ENCODE results near the gene CGB1.
"Not testable (repeated sequence)": the region's sequence is repeated elsewhere in the genome, so short reads cannot be mapped to it uniquely, and the experiment has no call there.

Gene CGB1

GRCh38 chr19:49057636-49058234 is 21.0 kb upstream of the CGB1 start, which contains the start of gene CGB7:
Gene CGB7 (minus strand): TSS chr19:49057749. CDS start chr19:49055375, 2,374 bp downstream.
- DNase-seq, result peak; percentile 32

DNA sequence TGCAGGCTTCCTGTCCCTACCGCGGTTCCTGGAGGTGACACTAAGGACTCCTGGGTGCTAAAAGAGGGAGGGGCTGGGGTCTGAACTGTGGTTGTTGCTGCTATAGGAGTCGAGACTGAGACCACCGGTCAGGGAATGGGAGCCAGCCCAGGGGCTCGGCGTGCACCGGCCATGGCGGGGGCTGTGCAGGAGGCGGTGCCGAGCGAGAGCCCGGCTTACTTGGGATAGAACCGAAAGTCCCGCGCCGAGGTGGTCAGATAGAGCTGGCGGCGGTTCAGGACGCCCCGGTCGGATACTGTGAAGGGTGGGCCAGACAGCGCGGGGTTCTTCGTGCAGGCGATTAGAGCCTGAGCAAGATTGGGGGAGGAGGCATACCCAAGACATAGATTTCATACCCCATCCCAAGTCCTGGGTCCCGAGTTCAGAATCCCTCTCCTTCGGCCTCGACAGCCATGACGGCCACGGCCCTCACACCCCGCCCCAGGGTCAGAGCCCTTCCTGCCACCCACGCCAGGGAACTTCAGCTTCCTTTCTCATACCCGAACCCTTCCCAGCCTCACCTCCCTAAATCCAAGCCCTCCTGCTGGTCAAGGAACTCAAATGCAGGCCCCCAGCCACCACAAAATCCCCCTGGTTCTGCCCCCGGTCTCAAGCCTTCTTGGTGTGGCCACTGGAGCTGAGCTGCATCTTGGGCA is 20.4 kb upstream of the CGB1 start:
- DNase-seq, result not testable (repeated sequence)

DNA sequence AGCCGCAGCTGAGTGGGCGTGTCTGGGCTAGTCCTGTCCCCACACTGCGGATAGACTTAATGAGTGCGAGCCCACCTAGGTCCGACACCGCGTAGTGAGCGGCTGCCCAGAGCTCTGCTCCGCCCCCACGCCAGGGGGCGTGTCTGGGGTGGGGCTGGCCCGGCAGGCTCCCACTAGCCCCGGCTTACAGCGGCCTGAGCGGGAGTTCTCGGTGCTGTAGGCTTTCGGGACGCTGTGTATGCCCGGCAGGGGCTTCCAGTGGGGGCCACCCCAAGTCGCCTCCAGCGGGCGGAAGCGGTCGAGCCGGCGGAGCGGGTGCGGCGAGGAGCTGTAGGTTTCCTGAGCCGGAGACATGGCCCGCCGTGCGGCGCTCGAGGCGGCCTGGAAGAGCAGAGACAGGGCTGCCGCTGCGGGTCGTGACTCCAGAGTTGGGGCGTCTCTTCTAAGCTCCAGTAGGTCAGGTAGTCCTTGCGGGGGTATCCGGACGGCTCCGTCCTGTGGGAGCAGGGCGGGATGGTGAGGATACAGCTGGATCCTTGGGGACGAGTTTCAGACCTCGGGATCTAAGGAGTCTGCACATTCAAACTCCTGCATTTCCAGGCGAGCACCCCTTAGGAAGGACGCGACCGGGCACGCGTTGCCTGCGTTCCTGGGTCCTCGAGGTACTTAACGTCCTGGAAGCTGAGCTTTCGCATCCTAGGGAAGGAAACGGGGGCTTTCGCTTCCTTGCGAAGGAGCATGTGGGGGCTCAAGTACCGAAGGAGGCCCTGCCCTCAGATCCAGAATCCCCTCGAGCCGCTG is 19.6 kb upstream of the CGB1 start:
- peak; percentile 59 for DNase-seq

GRCh38 chr19:49050376-49051033 is 13.8 kb upstream of the CGB1 start:
- DNase-seq, result not testable (repeated sequence)

- DNase-seq, result not testable (repeated sequence)
Observed at GRCh38 chr19:49049834-49050233, 13.1 kb upstream of the CGB1 start.

DNA sequence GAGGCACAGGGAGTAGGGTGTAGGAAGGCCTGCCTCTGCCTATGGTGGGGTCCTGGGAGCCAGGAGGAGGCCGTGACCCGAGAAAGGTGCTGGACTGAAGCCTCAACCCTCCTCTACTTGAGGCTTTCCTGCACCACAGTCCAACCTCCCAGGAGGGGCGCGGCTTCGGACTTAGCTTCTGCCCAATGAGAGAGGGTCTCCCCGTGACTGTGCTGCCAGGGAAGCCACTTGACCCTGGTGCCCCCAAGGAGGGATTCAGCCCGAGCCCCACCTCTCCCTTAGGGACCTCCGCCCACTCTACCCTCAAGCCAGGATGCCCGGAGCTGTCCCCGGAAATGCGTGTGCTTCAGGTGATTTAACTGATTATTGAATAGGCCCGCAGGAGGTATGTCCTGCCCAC is 12.3 kb upstream of the CGB1 start, which contains the start of gene CGB8:
Gene CGB8, minus strand, starts transcription at position 101 of the 400 bp plus-strand sequence. CDS start 372 bp downstream, outside the sequence.
- DNase-seq, result not testable (repeated sequence)

- DNase-seq, result not testable (repeated sequence)
Observed at GRCh38 chr19:49043548-49043947, 6.9 kb upstream of the CGB1 start, which contains the start of gene CGB5. Gene CGB5 (plus strand): TSS chr19:49043848. CDS start chr19:49044210, 362 bp downstream.

- DNase-seq, result not testable (repeated sequence)
Observed at GRCh38 chr19:49042666-49043065, 6.0 kb upstream of the CGB1 start.

- no peak for DNase-seq
Observed at GRCh38 chr19:49042177-49042576, 5.5 kb upstream of the CGB1 start.

GRCh38 chr19:49039736-49040135 is 3.0 kb upstream of the CGB1 start:
- not testable (repeated sequence) for DNase-seq

- DNase-seq, result not testable (repeated sequence)
Observed at GRCh38 chr19:49038557-49039276, 2.0 kb upstream of the CGB1 start.

- not testable (repeated sequence) for DNase-seq
Observed at GRCh38 chr19:49038111-49038510, 1.4 kb upstream of the CGB1 start.

DNA sequence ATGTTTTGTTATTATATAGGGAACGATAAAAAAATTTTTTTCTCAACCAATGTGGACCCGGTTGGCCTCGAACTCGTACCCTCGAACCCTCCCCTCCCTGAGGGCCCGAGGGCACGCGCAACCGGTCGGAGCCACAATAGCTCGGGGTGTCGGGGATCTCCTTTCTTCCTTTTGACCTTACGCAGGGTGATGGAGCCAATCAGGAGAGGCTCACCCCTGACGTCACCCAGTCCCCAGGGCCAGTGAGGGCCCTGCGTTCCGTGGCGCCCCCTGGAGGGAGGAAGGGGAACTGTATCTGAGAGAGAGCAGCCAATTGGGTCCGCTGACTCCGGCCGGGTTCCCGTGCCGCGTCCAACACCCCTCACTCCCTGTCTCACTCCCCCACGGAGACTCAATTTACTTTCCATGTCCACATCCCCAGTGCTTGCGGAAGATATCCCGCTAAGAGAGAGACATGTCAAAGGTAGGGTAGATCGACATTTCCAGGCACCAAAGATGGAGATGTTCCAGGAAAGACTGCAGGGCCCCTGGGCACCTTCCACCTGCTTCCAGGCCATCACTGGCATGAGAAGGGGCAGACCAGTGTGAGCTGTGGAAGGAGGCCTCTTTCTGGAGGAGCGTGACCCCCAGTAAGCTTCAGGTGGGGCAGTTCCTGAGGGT is 4.9 kb downstream of the CGB1 start, which contains the start of gene CGB2:
Gene CGB2, plus strand, starts transcription at position 249 of the 660 bp plus-strand sequence. Its CDS starts 206 bp downstream, at position 455.
- peak; percentile 82 for DNase-seq

DNA sequence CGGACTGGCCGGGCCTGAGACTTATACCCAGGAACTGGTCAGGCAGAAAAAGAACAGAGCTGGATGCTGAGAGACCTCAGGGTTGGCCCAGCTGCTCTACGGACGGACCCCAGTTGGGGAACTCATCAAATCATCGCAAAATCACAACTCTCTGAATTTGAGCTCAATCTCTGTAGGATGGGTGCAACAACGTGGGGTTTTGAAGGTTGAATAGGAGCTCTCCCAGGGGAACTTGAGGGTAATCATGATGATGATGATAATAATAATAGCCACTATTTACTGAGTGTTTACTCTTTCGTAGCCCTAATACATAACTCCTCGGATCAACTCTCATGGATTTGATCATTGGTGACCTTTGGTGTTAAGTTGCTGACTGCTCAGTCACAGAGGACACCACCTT is 6.4 kb downstream of the CGB1 start:
- DNase-seq, result not testable (repeated sequence)

- not testable (repeated sequence) for DNase-seq
Observed at GRCh38 chr19:49029749-49030148, 6.9 kb downstream of the CGB1 start.

DNA sequence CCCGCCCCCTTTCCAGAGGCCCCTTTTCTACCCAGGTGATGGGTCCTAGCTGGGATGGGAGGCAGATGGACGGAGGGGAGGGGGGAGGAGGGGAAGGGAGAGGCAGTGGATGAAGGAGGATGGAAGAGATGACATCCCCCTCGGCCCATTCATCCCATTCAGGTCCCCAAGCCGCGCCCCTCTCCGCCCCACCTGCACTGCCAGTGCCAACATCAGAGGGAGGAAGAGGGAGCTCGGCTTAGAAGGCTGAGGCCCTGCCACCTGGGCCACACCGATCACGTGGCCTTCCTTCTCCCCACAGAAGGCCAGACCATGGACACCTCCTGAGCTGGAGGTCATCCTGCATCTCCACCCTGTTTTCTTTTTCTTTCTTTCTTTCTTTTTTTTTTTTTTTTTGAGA is 8.0 kb downstream of the CGB1 start:
- not testable (repeated sequence) for DNase-seq

GRCh38 chr19:49025599-49025998 is 11.1 kb downstream of the CGB1 start:
- not testable (repeated sequence) for DNase-seq

DNA sequence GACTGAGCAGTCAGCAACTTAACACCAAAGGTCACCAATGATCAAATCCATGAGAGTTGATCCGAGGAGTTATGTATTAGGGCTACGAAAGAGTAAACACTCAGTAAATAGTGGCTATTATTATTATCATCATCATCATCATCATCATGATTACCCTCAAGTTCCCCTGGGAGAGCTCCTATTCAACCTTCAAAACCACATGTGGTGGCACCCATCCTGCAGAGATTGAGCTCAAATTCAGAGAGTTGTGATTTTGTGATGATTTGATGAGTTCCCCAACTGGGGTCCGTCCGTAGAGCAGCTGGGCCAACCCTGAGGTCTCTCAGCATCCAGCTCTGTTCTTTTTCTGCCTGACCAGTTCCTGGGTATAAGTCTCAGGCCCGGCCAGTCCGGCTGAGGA is 11.6 kb downstream of the CGB1 start:
- not testable (repeated sequence) for DNase-seq

GRCh38 chr19:49024233-49024632 is 12.5 kb downstream of the CGB1 start, which contains the start of gene CGB3:
Gene CGB3 (minus strand): TSS chr19:49024333. CDS start chr19:49023971, 362 bp downstream.
- not testable (repeated sequence) for DNase-seq

GRCh38 chr19:49022116-49022515 is 14.6 kb downstream of the CGB1 start:
- no peak for DNase-seq

Measured in NCI-H774 (cell line).